Epithelial cell of esophagus (primary cell): ENCODE data around the gene MAX.

Source experiments
- DNase-seq: peaks from one replicate; pipeline ENCODE4 v3.0.0; 2010; ENCODE audit warnings: low read depth
- H3K4me3 ChIP-seq: 2 replicates; pipeline ENCODE4 v1.5.1; 2011; ENCODE audit warnings: mild to moderate bottlenecking, low read length, control low read depth
- TF ChIP-seq, protein P1 (sequence below): IDR thresholded peaks from 2 replicates; pipeline ENCODE4 v1.5.1; 2011; ENCODE audit warnings: low read depth, mild to moderate bottlenecking, low read length, control low read depth, inconsistent platforms; ENCODE audit not compliant: insufficient read depth; ENCODE audit errors: missing control alignments

Gene MAX

DNA sequence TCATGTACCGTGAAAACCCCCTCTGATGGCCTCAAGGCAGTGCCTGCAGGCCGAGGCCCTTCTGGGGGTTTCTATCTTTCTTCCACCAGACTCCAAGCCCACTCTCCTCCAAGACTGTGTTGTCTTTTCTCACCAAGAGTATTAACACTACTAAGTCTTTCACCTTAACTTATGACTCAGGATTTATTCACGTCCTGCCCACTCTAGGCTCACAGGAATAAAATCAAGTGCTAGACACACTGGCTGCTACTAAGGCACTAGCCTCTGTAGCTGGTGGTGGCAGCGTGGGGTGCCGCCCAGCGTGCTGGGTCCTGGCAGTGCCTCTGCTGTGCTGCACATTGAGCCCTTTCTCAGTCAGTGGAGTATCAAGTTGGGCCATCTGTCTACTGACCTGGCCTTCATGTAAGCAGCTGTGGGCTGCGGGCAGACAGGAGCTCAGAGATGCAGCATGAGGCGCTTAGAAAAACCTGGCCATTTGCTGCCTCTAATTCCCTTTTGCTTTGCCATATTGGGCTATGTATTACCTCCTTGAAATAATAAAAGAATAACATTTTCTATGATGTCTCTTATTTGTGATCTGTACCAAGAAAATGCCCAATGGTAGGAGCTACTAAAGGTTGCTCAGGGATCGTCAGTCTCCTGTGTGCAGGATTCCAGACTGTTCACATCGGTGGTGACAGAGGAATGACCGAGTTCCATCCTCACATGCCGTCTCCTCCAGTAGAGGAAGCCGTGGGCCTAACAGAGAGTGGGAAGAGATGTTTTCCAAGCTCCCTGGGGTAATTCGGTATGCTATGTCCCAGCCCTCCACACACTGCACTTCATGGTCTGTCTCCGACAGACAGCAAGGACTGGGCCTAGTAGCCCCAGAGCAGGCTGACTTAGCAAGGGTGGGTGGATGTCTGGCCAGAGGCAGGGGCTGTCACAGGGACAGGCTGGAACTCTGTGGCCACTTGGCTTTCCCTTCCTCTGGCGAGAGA, 39.9 kb downstream of the MAX start:
- DNase-seq = peak; percentile 48
- H3K4me3 ChIP-seq = no peak overlapping the region
- TF ChIP-seq, protein P1, sequence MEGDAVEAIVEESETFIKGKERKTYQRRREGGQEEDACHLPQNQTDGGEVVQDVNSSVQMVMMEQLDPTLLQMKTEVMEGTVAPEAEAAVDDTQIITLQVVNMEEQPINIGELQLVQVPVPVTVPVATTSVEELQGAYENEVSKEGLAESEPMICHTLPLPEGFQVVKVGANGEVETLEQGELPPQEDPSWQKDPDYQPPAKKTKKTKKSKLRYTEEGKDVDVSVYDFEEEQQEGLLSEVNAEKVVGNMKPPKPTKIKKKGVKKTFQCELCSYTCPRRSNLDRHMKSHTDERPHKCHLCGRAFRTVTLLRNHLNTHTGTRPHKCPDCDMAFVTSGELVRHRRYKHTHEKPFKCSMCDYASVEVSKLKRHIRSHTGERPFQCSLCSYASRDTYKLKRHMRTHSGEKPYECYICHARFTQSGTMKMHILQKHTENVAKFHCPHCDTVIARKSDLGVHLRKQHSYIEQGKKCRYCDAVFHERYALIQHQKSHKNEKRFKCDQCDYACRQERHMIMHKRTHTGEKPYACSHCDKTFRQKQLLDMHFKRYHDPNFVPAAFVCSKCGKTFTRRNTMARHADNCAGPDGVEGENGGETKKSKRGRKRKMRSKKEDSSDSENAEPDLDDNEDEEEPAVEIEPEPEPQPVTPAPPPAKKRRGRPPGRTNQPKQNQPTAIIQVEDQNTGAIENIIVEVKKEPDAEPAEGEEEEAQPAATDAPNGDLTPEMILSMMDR = no peak

DNA sequence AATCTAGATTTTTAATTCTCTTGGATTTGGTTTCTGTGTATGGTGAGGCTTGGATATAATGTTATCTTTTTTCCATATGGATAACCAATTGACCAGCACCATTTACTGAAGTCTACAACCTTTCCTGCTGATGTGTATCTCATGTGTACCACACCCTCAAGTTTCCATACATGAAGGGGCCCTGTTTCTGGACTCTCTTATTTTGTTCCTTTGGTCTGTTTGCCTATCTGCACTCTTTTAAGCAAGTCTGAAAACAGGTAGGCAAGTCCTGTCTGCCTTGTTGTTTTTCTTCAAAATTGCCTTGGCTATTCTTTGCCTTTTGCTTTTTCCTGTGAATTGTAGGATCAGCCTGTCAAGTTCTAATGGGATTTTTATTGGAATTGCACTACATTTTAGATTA, 44.6 kb downstream of the MAX start:
- TF ChIP-seq, protein P1 = no peak
- no peak overlapping the region for H3K4me3 ChIP-seq
- no peak for DNase-seq

- TF ChIP-seq, protein P1 = no peak
- no peak for DNase-seq
These were observed 47.7 kb downstream of the MAX start for GRCh38 chr14:65054471-65055085.

GRCh38 chr14:65053466-65053865, 48.9 kb downstream of the MAX start:
- TF ChIP-seq, protein P1 = no peak
- H3K4me3 ChIP-seq = no peak overlapping the region
- no peak for DNase-seq

More at GRCh38 chr14:65054471-65055085, 47.7 kb downstream of the MAX start:
- no peak overlapping the region for H3K4me3 ChIP-seq

DNA sequence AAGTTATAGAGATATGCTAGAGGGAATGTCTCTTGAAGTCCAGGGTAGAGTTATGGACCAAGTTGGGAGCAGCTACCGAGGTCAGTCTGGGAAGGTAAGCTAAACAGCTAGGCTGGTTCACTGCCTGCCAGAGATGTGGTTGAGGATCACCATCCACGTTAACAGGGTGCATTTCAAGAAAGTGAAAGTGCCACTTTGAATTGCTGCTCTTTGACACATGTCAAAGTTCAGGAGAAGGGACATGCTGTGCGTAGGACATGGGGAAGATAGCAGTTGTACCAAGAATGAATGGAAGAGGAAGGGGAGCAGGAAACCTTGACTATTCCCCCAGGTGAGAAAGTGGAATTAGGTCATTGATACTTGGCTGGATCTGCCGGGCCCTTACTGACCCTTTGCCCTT, 49.5 kb downstream of the MAX start:
- no peak for DNase-seq
- no peak overlapping the region for H3K4me3 ChIP-seq
- TF ChIP-seq, protein P1 = no peak

GRCh38 chr14:65045709-65046108, 56.6 kb downstream of the MAX start:
- TF ChIP-seq, protein P1 = no peak
- no peak overlapping the region for H3K4me3 ChIP-seq
- no peak for DNase-seq

- DNase-seq = no peak
- TF ChIP-seq, protein P1 = no peak
- no peak overlapping the region for H3K4me3 ChIP-seq
These were observed 57.3 kb downstream of the MAX start for GRCh38 chr14:65045006-65045405.
